Muscle of leg (tissue), 11 donors: Measurements from ENCODE around the gene KIF26A. TPM values are rescaled to one million over a fixed set of nuclear protein-coding genes. Genes with fewer than 3 reads are reported as not detected.
"Not testable (repeated sequence)": the region's sequence is repeated elsewhere in the genome, so short reads cannot be mapped to it uniquely, and the experiment has no call there.

Experiments used
- DNase-seq: peaks from one replicate; pipeline ENCODE4 v3.0.0; 2013
- H3K27ac ChIP-seq: one replicate; pipeline ENCODE4 v1.5.1; 2013; ENCODE audit warnings: mild to moderate bottlenecking, low read length, control low read depth
- H3K27me3 ChIP-seq: one replicate; pipeline ENCODE4 v1.6.1; 2013; ENCODE audit warnings: low read length; ENCODE audit not compliant: control insufficient read depth, insufficient read depth
- H3K36me3 ChIP-seq: one replicate; pipeline ENCODE4 v1.6.1; 2013; ENCODE audit warnings: low read length; ENCODE audit not compliant: control insufficient read depth, insufficient read depth
- H3K4me1 ChIP-seq: one replicate; pipeline ENCODE4 v1.6.1; 2013; ENCODE audit warnings: low read length; ENCODE audit not compliant: control insufficient read depth, insufficient read depth
- H3K4me3 ChIP-seq: one replicate; pipeline ENCODE4 v1.5.1; 2013; ENCODE audit warnings: low read length, control low read depth
- H3K9me3 ChIP-seq: replicated peaks from 2 replicates; pipeline ENCODE4 v1.6.1; 2013; ENCODE audit warnings: low read depth, low read length; ENCODE audit not compliant: control insufficient read depth
- WGBS: methylation state at CpG from one replicate; pipeline ENCODE4 v1.1.5; 2013; ENCODE audit warnings: missing lambda C conversion rate; ENCODE audit not compliant: insufficient coverage; 5-methylcytosine and 5-hydroxymethylcytosine counted together
- polyA plus RNA-seq, 8 donors: library from polyadenylated mRNA; unstranded; fragments of 120-200 nt; gene quantifications; one replicate each; pipeline versions ENCODE4 v1.2.1 to v1.2.3, GENCODE V29; 2013; ENCODE audit warnings: inconsistent platforms in 1 of 8, low replicate concordance in 1 of 8; ENCODE audit not compliant: insufficient read length in 8 of 8, insufficient read depth in 1 of 8
- total RNA-seq: library from RNA; stranded (reverse); fragments of 120-200 nt; gene quantifications from one replicate; pipeline ENCODE4 v1.2.4, GENCODE V29; 2013

KIF26A gene
- total and polyA plus RNA-seq, 9 donors = 7.3 to 12.8 (median 10.5) TPM

GRCh38 chr14:104151566-104152245 is 13.3 kb downstream of the KIF26A start:
- H3K4me1 ChIP-seq = peaks cover 30% of the 10 kb centered on the region
- whole genome bisulfite sequencing = 70% methylated on average over 34 of the region's 34 CpGs

GRCh38 chr14:104152246-104152575 is 13.8 kb downstream of the KIF26A start:
- no peak for DNase-seq
- WGBS = 83% methylated on average over 10 of the region's 14 CpGs
- Histone ChIP-seq H3K27me3 (no peaks in the 10 kb centered on the region), H3K4me1 (peaks cover 30% of the 10 kb centered on the region), H3K4me3 (no peak overlapping the region), H3K36me3 (peaks cover 8% of the 10 kb centered on the region), H3K9me3 (no peaks in the 10 kb centered on the region), H3K27ac (no peak overlapping the region)

More at GRCh38 chr14:104151566-104152245, 13.3 kb downstream of the KIF26A start:
- H3K27ac ChIP-seq = no peak overlapping the region
- no peaks in the 10 kb centered on the region for H3K27me3 ChIP-seq
- peaks cover 8% of the 10 kb centered on the region for H3K36me3 ChIP-seq
- DNase-seq = no peak
- no peak overlapping the region for H3K4me3 ChIP-seq
- H3K9me3 ChIP-seq = no peaks in the 10 kb centered on the region

GRCh38 chr14:104152686-104153393 is 14.5 kb downstream of the KIF26A start:
- Histone ChIP-seq H3K36me3 (peaks cover 8% of the 10 kb centered on the region), H3K4me3 (no peak overlapping the region), H3K27me3 (no peaks in the 10 kb centered on the region), H3K4me1 (peaks cover 28% of the 10 kb centered on the region), H3K27ac (no peak overlapping the region), H3K9me3 (no peaks in the 10 kb centered on the region)
- DNase-seq = no peak
- WGBS = 88% methylated on average over 21 of the region's 21 CpGs

- 83% methylated on average over 1 of the region's 7 CpGs for WGBS
- not testable (repeated sequence) for H3K27ac ChIP-seq, H3K36me3 ChIP-seq, H3K4me3 ChIP-seq, H3K27me3 ChIP-seq, H3K9me3 ChIP-seq, DNase-seq
- peaks cover 28% of the 10 kb centered on the region for H3K4me1 ChIP-seq
These were observed 15.0 kb downstream of the KIF26A start for GRCh38 chr14:104153394-104153755.

GRCh38 chr14:104154246-104154645 is 15.9 kb downstream of the KIF26A start:
- Histone ChIP-seq H3K27me3 (no peaks in the 10 kb centered on the region), H3K36me3 (peaks cover 8% of the 10 kb centered on the region), H3K4me3 (no peak overlapping the region), H3K9me3 (no peaks in the 10 kb centered on the region), H3K4me1 (peaks cover 21% of the 10 kb centered on the region), H3K27ac (no peak overlapping the region)
- WGBS = 67% methylated on average over 13 of the region's 15 CpGs
- DNase-seq = no peak

GRCh38 chr14:104155513-104155912 is 17.1 kb downstream of the KIF26A start:
- no peaks in the 10 kb centered on the region for H3K27me3 ChIP-seq
- peaks cover 9% of the 10 kb centered on the region for H3K4me1 ChIP-seq
- H3K27ac ChIP-seq = no peak overlapping the region
- no peak overlapping the region for H3K4me3 ChIP-seq
- no peak for DNase-seq
- WGBS = 54% methylated on average over 25 of the region's 29 CpGs
- H3K36me3 ChIP-seq = peaks cover 8% of the 10 kb centered on the region
- no peaks in the 10 kb centered on the region for H3K9me3 ChIP-seq

- Histone ChIP-seq H3K9me3 (no peaks in the 10 kb centered on the region), H3K27me3 (no peaks in the 10 kb centered on the region), H3K36me3 (peaks cover 8% of the 10 kb centered on the region), H3K4me1 (peaks cover 3% of the 10 kb centered on the region), H3K4me3 (no peak overlapping the region), H3K27ac (no peak overlapping the region)
- DNase-seq = no peak
- 89% methylated on average over 3 of the region's 5 CpGs for WGBS
These were observed 17.8 kb downstream of the KIF26A start for GRCh38 chr14:104156142-104156541.

GRCh38 chr14:104157016-104157928 is 18.9 kb downstream of the KIF26A start:
- 66% methylated on average over 39 of the region's 42 CpGs for WGBS
- peaks cover 3% of the 10 kb centered on the region for H3K4me1 ChIP-seq
- no peak for DNase-seq

GRCh38 chr14:104158827-104159798 is 20.7 kb downstream of the KIF26A start:
- Histone ChIP-seq H3K9me3 (no peaks in the 10 kb centered on the region), H3K4me1 (peaks cover 3% of the 10 kb centered on the region), H3K4me3 (no peak overlapping the region), H3K27ac (no peak overlapping the region), H3K27me3 (no peaks in the 10 kb centered on the region), H3K36me3 (no peaks in the 10 kb centered on the region)
- no peak for DNase-seq
- 77% methylated on average over 46 of the region's 51 CpGs for WGBS

More at GRCh38 chr14:104157016-104157928, 18.9 kb downstream of the KIF26A start:
- Histone ChIP-seq H3K27me3 (no peaks in the 10 kb centered on the region), H3K27ac (no peak overlapping the region), H3K36me3 (peaks cover 4% of the 10 kb centered on the region), H3K9me3 (no peaks in the 10 kb centered on the region), H3K4me3 (no peak overlapping the region)
